A172 (cell line): ENCODE measurements around the gene ZNRF2. TPM values are rescaled to one million over a fixed set of nuclear protein-coding genes. Genes with fewer than 3 reads are reported as not detected.

ENCODE experiments used
- DNase-seq: peaks from one replicate; pipeline ENCODE4 v3.0.0-alpha.2; 2015; ENCODE audit warnings: low spot score
- total RNA-seq: library from RNA; depleted of rRNA; stranded (reverse); fragments of >200 nt; shearing (Covaris generic); gene quantifications from 2 replicates; pipeline ENCODE4 v1.2.3, GENCODE V29; 2014; rRNA removed

Gene ZNRF2
- 13.1 and 15.0 TPM in 2 replicates for total RNA-seq

GRCh38 chr7:30284298-30285066 lies at the start of gene ZNRF2:
TSS of gene ZNRF2 (plus strand) at chr7:30284597. CDS start at chr7:30285358, 761 bp downstream.
- DNase-seq: peak; percentile 99

- no peak for DNase-seq
Measured at GRCh38 chr7:30237271-30237695, 47.1 kb upstream of the ZNRF2 start.

GRCh38 chr7:30238721-30239441 lies 45.5 kb upstream of the ZNRF2 start:
- peak; percentile 25 for DNase-seq

- peak; percentile 74 for DNase-seq
Measured at GRCh38 chr7:30240106-30240800, 44.1 kb upstream of the ZNRF2 start.

GRCh38 chr7:30241767-30242166 lies 42.6 kb upstream of the ZNRF2 start:
- no peak for DNase-seq

- no peak for DNase-seq
Measured at GRCh38 chr7:30244340-30244739, 40.1 kb upstream of the ZNRF2 start.

GRCh38 chr7:30245913-30246312 lies 38.5 kb upstream of the ZNRF2 start:
- DNase-seq: no peak

- no peak for DNase-seq
Measured at GRCh38 chr7:30246392-30246791, 38.0 kb upstream of the ZNRF2 start.

GRCh38 chr7:30247541-30248401 lies 36.6 kb upstream of the ZNRF2 start:
- DNase-seq: no peak

GRCh38 chr7:30249316-30249715 lies 35.1 kb upstream of the ZNRF2 start:
- no peak for DNase-seq

GRCh38 chr7:30249986-30250774 lies 34.2 kb upstream of the ZNRF2 start:
- no peak for DNase-seq

- DNase-seq: no peak
Measured at GRCh38 chr7:30251708-30252329, 32.6 kb upstream of the ZNRF2 start.

- DNase-seq: peak; percentile 68
Measured at GRCh38 chr7:30252885-30253795, 31.3 kb upstream of the ZNRF2 start.

GRCh38 chr7:30253796-30254165 lies 30.6 kb upstream of the ZNRF2 start:
- no peak for DNase-seq

- DNase-seq: no peak
Measured at GRCh38 chr7:30254248-30254647, 30.1 kb upstream of the ZNRF2 start.

- no peak for DNase-seq
Measured at GRCh38 chr7:30254717-30255063, 29.7 kb upstream of the ZNRF2 start.

GRCh38 chr7:30255064-30255769 lies 29.2 kb upstream of the ZNRF2 start:
- no peak for DNase-seq

- DNase-seq: no peak
Measured at GRCh38 chr7:30256349-30256858, 28.0 kb upstream of the ZNRF2 start.
